Measurements from ENCODE around the gene ABTB2. TPM values are rescaled to one million over a fixed set of nuclear protein-coding genes. Genes with fewer than 3 reads are reported as not detected.

The ABTB2 gene
- total RNA-seq, 1 experiment from 2014 or later: 5.5 TPM

- no peak overlapping the region for H3K4me2 ChIP-seq (ENCODE audit: insufficient read depth, insufficient read length, low read length)
- H2AFZ ChIP-seq (ENCODE audit: low read length): no peak overlapping the region
- no peak overlapping the region for H3K9ac ChIP-seq (ENCODE audit: extremely low read depth, insufficient read length, low read length)
- H3K27me3 ChIP-seq (ENCODE audit: insufficient read depth, low read length): no peaks in the 10 kb centered on the region
- Mint-ChIP-seq H3K27ac (no peak overlapping the region), H3K4me1 (no peaks in the 10 kb centered on the region), H3K9me3 (no peaks in the 10 kb centered on the region), H3K36me3 (ENCODE audit: insufficient read depth in 1 of 3, low read depth in 3 of 3) (peaks cover 0 to 20% (median 4%) of the 10 kb centered on the region in 3 experiments; a peak in 5 of 7 replicates), H3K27me3 (ENCODE audit: low read depth) (no peaks in the 10 kb centered on the region), H3K4me3 (no peak overlapping the region; a peak in 1 of 5 replicates)
- no peak for TF ChIP-seq CTCF (conservative IDR thresholded peaks at IDR 0.05)
- H2AK5ac ChIP-seq (ENCODE audit: insufficient read length, low read length): no peak overlapping the region
- no peaks in the 10 kb centered on the region for H4K20me1 ChIP-seq (ENCODE audit: control insufficient read depth, insufficient read depth, insufficient read length)
- H3K18ac ChIP-seq (ENCODE audit: insufficient read length, low read depth, low read length): no peak overlapping the region
- no peak overlapping the region for H3K4ac ChIP-seq (ENCODE audit: low read depth, low read length)
- no peak overlapping the region for H3K56ac ChIP-seq (ENCODE audit: insufficient read length, low read depth, low read length)
- H3K14ac ChIP-seq (ENCODE audit: insufficient read depth, low read length): no peak overlapping the region; the same call in 1 of the 2 replicates
- no peaks in the 10 kb centered on the region for H3K9me3 ChIP-seq (ENCODE audit: control insufficient read depth, low read depth, low read length)
- no peak overlapping the region for H4K91ac ChIP-seq (ENCODE audit: insufficient read length, low read depth, low read length)
- H2BK15ac ChIP-seq (ENCODE audit: low read depth, low read length): no peak overlapping the region
- H2BK20ac ChIP-seq (ENCODE audit: low read depth, low read length, poor library complexity, severe bottlenecking): no peak overlapping the region
- no peak overlapping the region for H3K27ac ChIP-seq (ENCODE audit: insufficient read length, low read depth, low read length)
- H3T11ph ChIP-seq (ENCODE audit: low read length): no peak overlapping the region
- no peaks in the 10 kb centered on the region for H3K4me1 ChIP-seq (ENCODE audit: insufficient read depth, low read length)
- no peak overlapping the region for H4K8ac ChIP-seq (replicated peaks; ENCODE audit: insufficient read length, low read depth, low read length)
- no peaks in the 10 kb centered on the region for H3K79me1 ChIP-seq (ENCODE audit: insufficient read depth, low read depth, low read length, poor library complexity, severe bottlenecking)
- H3K79me2 ChIP-seq (ENCODE audit: insufficient read depth, low read length): no peaks in the 10 kb centered on the region
- H4K5ac ChIP-seq (ENCODE audit: insufficient read length, low read depth, low read length): no peak overlapping the region
- H3K23me2 ChIP-seq (ENCODE audit: insufficient read length, low read depth, low read length, poor library complexity, severe bottlenecking): no peaks in the 10 kb centered on the region
- no peak for DNase-seq
- WGBS (ENCODE audit: extremely low coverage, insufficient read length, low lambda C conversion rate): no CpG with 5 or more reads among the region's 9 CpGs
- no peak overlapping the region for H2BK5ac ChIP-seq (ENCODE audit: insufficient read length, low read length)
- no peak overlapping the region for H2BK12ac ChIP-seq (ENCODE audit: insufficient read length, low read depth, low read length)
- no peak overlapping the region for H3K23ac ChIP-seq (ENCODE audit: insufficient read length, low read depth, low read length)
- no peak overlapping the region for H2BK120ac ChIP-seq (ENCODE audit: low read depth, low read length, poor library complexity, severe bottlenecking)
Measured at GRCh38 chr11:34157163-34157562, 200.6 kb downstream of the ABTB2 start.
